H1 (cell line): ENCODE results near the gene NOC4L. TPM values are rescaled to one million over a fixed set of nuclear protein-coding genes. Genes with fewer than 3 reads are reported as not detected.

Source experiments
- BRCA1 ChIP-seq: IDR thresholded peaks from 2 replicates; pipeline ENCODE4 v1.6.1; 2012; ENCODE audit warnings: low read depth, low read length, improper control_type of control experiment
- polyA plus RNA-seq, 7 experiments: library from polyadenylated mRNA; depleted of rRNA in 3 of 7; stranded (reverse) in 5 of 7; unstranded in 2 of 7; fragments of >200 nt in 5 of 7; fragments of 200-250 nt in 2 of 7; gene quantifications; 1 replicate in 5 of 7; 2 replicates in 1 of 7; 4 replicates in 1 of 7; pipeline versions ENCODE4 v1.2.1 to v1.2.3, GENCODE V29; 2011 to 2013; ENCODE audit warnings: missing spikeins in 2 of 7, mixed read lengths in 2 of 7
- total RNA-seq: library from RNA; stranded (reverse); fragmentation: NEBNext Ultra II Directional; extraction: Animal tissue kit (Norgen Biotek cat#: 25700); gene quantifications from 2 replicates; pipeline ENCODE4 v1.2.1, GENCODE V29; 2021

Gene NOC4L
- total and polyA plus RNA-seq, 2 of the 8 experiments (the other 6 are each of a cell fraction or from before 2014, with no cell fraction given), result 26.8 to 40.3 TPM

- no peak for TF ChIP-seq BRCA1
Observed at GRCh38 chr12:132140918-132141841, 3.1 kb upstream of the NOC4L start (continued).
